Measurements from ENCODE around the gene FER. TPM values are rescaled to one million over a fixed set of nuclear protein-coding genes. Genes with fewer than 3 reads are reported as not detected.

FER gene
- total RNA-seq, 1 experiment from 2014 or later: 18.0 TPM

GRCh38 chr5:108810717-108811116, 63.0 kb downstream of the FER start:
- Histone ChIP-seq H2BK120ac (ENCODE audit: low read depth, low read length, poor library complexity, severe bottlenecking) (no peak overlapping the region), H3K4me1 (ENCODE audit: insufficient read depth, low read length) (no peaks in the 10 kb centered on the region), H3K18ac (ENCODE audit: insufficient read length, low read depth, low read length) (no peak overlapping the region), H4K8ac (replicated peaks; ENCODE audit: insufficient read length, low read depth, low read length) (no peak overlapping the region), H4K5ac (ENCODE audit: insufficient read length, low read depth, low read length) (no peak overlapping the region), H3K23me2 (ENCODE audit: insufficient read length, low read depth, low read length, poor library complexity, severe bottlenecking) (no peaks in the 10 kb centered on the region), H2AK5ac (ENCODE audit: insufficient read length, low read length) (no peak overlapping the region), H3K4me2 (ENCODE audit: insufficient read depth, insufficient read length, low read length) (no peak overlapping the region), H2BK5ac (ENCODE audit: insufficient read length, low read length) (no peak overlapping the region), H2AFZ (ENCODE audit: low read length) (no peak overlapping the region), H3K27me3 (ENCODE audit: insufficient read depth, low read length) (no peaks in the 10 kb centered on the region), H2BK12ac (ENCODE audit: insufficient read length, low read depth, low read length) (no peak overlapping the region), H4K91ac (ENCODE audit: insufficient read length, low read depth, low read length) (no peak overlapping the region), H3K79me2 (ENCODE audit: insufficient read depth, low read length) (no peaks in the 10 kb centered on the region; the same call in 1 of the 2 replicates), H3K9ac (ENCODE audit: extremely low read depth, insufficient read length, low read length) (no peak overlapping the region), H3K14ac (ENCODE audit: insufficient read depth, low read length) (no peak overlapping the region), H2BK15ac (ENCODE audit: low read depth, low read length) (no peak overlapping the region), H4K20me1 (ENCODE audit: control insufficient read depth, insufficient read depth, insufficient read length) (no peaks in the 10 kb centered on the region), H2BK20ac (ENCODE audit: low read depth, low read length, poor library complexity, severe bottlenecking) (no peak overlapping the region), H3T11ph (ENCODE audit: low read length) (no peak overlapping the region), H3K4ac (ENCODE audit: low read depth, low read length) (no peak overlapping the region), H3K27ac (ENCODE audit: insufficient read length, low read depth, low read length) (no peak overlapping the region), H3K9me3 (ENCODE audit: control insufficient read depth, low read depth, low read length) (no peaks in the 10 kb centered on the region), H3K56ac (ENCODE audit: insufficient read length, low read depth, low read length) (no peak overlapping the region), H3K79me1 (ENCODE audit: insufficient read depth, low read depth, low read length, poor library complexity, severe bottlenecking) (peaks cover 2% of the 10 kb centered on the region), H3K23ac (ENCODE audit: insufficient read length, low read depth, low read length) (no peak overlapping the region)
- Mint-ChIP-seq H3K27me3 (ENCODE audit: low read depth) (no peaks in the 10 kb centered on the region), H3K36me3 (ENCODE audit: insufficient read depth in 1 of 3, low read depth in 3 of 3) (peaks cover 15 to 28% (median 23%) of the 10 kb centered on the region in 3 experiments), H3K4me1 (peaks cover 14 to 15% of the 10 kb centered on the region in 2 experiments), H3K4me3 (no peak overlapping the region), H3K27ac (peak overlapping the region in 1 of 3 experiments; percentile 36; a peak in 1 of 7 replicates), H3K9me3 (peaks cover 12 to 29% of the 10 kb centered on the region in 2 experiments)
- no peak for DNase-seq
- WGBS (ENCODE audit: extremely low coverage, insufficient read length, low lambda C conversion rate): no CpG with 5 or more reads among the region's 3 CpGs
- TF ChIP-seq CTCF (conservative IDR thresholded peaks at IDR 0.05): no peak
